WTC11 (cell line): ENCODE results near the gene MYO9A. TPM values are rescaled to one million over a fixed set of nuclear protein-coding genes. Genes with fewer than 3 reads are reported as not detected.
"Not testable (repeated sequence)": the region's sequence is repeated elsewhere in the genome, so short reads cannot be mapped to it uniquely, and the experiment has no call there.

ENCODE experiments used
- ATAC-seq: fragments of 200-7000 bp; cut with Tn5 transposase; 2 replicates; pipeline ENCODE4 v1.10.0; 2021; ENCODE audit warnings: mild to moderate bottlenecking, moderate library complexity
- CTCF ChIA-PET: fragments of 300-600 bp; sonication (Branson Sonifier 250); formaldehyde crosslinking; loops from one replicate; lab custom pipeline; 2021; ENCODE audit warnings: antibody characterized with exemption; lab: Charles Lee
- POLR2A ChIA-PET: fragments of 350-600 bp; sonication (Branson Sonifier 250); formaldehyde crosslinking; loops from one replicate; lab custom pipeline; 2021; ENCODE audit warnings: antibody characterized with exemption; lab: Charles Lee
- DNase-seq: peaks from one replicate; pipeline ENCODE4 v3.0.0; 2021; ENCODE audit warnings: low spot score
- H3K27ac Mint-ChIP-seq: 2 replicates; pipeline ENCODE4 v1.8.0; 2021; ENCODE audit warnings: mixed read lengths
- H3K27me3 Mint-ChIP-seq: 2 replicates; pipeline ENCODE4 v1.8.0; 2021; ENCODE audit warnings: low read depth, mild to moderate bottlenecking, moderate library complexity, mixed read lengths
- H3K36me3 Mint-ChIP-seq: 2 replicates; pipeline ENCODE4 v1.8.0; 2021; ENCODE audit warnings: mixed read lengths
- H3K4me1 Mint-ChIP-seq: 2 replicates; pipeline ENCODE4 v1.8.0; 2022; ENCODE audit warnings: mixed read lengths
- H3K4me3 Mint-ChIP-seq: 2 replicates; pipeline ENCODE4 v1.8.0; 2021; ENCODE audit warnings: mild to moderate bottlenecking, moderate library complexity, mixed read lengths
- H3K9me3 Mint-ChIP-seq: 2 replicates; pipeline ENCODE4 v1.8.0; 2021; ENCODE audit warnings: mixed read lengths
- ARID4B ChIP-seq: sonication (generic); formaldehyde crosslinking; IDR thresholded peaks from 2 replicates; pipeline ENCODE4 v1.8.0; 2023; ENCODE audit warnings: missing genetic modification reagents, mild to moderate bottlenecking, borderline replicate concordance
- CDX4 ChIP-seq: fragments of 250-450 bp; sonication (Bioruptor Pico); IDR thresholded peaks from 2 replicates; pipeline ENCODE4 v1.9.0; 2021; ENCODE audit warnings: moderate library complexity, mild to moderate bottlenecking, inconsistent platforms, borderline replicate concordance
- CTCF ChIP-seq: fragments of 200-600 bp; IDR thresholded peaks from 2 replicates; pipeline ENCODE4 v1.8.0; 2022; ENCODE audit warnings: antibody characterized with exemption
- ELF4 ChIP-seq: sonication (generic); formaldehyde crosslinking; IDR thresholded peaks from 2 replicates; pipeline ENCODE4 v1.8.1; 2022; ENCODE audit warnings: low read depth, mild to moderate bottlenecking, moderate library complexity, missing genetic modification reagents
- JUN ChIP-seq: sonication (generic); formaldehyde crosslinking; IDR thresholded peaks from 2 replicates; pipeline ENCODE4 v1.8.0; 2023; ENCODE audit warnings: mild to moderate bottlenecking, missing genetic modification reagents
- MAX ChIP-seq: sonication (generic); formaldehyde crosslinking; IDR thresholded peaks from 2 replicates; pipeline ENCODE4 v1.8.0; 2022; ENCODE audit warnings: mild to moderate bottlenecking, missing genetic modification reagents
- MLX ChIP-seq: sonication (generic); formaldehyde crosslinking; IDR thresholded peaks from 2 replicates; pipeline ENCODE4 v1.8.1; 2023; ENCODE audit warnings: mild to moderate bottlenecking, missing genetic modification reagents, moderate library complexity
- MXD4 ChIP-seq: fragments of 250-450 bp; sonication (Bioruptor Pico); IDR thresholded peaks from 2 replicates; pipeline ENCODE4 v1.8.0; 2021; ENCODE audit warnings: mild to moderate bottlenecking, moderate library complexity, borderline replicate concordance
- MYBL2 ChIP-seq: sonication (generic); formaldehyde crosslinking; IDR thresholded peaks from 2 replicates; pipeline ENCODE4 v1.8.1; 2023; ENCODE audit warnings: mild to moderate bottlenecking, moderate library complexity, missing genetic modification reagents
- NR1H2 ChIP-seq: sonication (generic); formaldehyde crosslinking; IDR thresholded peaks from 2 replicates; pipeline ENCODE4 v1.9.0; 2021; ENCODE audit warnings: mild to moderate bottlenecking, moderate library complexity, missing genetic modification reagents
- NR2C2 ChIP-seq: sonication (generic); formaldehyde crosslinking; IDR thresholded peaks from 2 replicates; pipeline ENCODE4 v1.8.0; 2022; ENCODE audit warnings: mild to moderate bottlenecking, missing genetic modification reagents
- OVOL2 ChIP-seq: fragments of 250-450 bp; sonication (Bioruptor Pico); IDR thresholded peaks from 2 replicates; pipeline ENCODE4 v1.9.0; 2021; ENCODE audit warnings: mild to moderate bottlenecking, borderline replicate concordance
- TCF7 ChIP-seq: sonication (generic); formaldehyde crosslinking; IDR thresholded peaks from 2 replicates; pipeline ENCODE4 v1.8.0; 2022; ENCODE audit warnings: mild to moderate bottlenecking, low read depth, missing genetic modification reagents, moderate library complexity
- TEAD1 ChIP-seq: sonication (generic); formaldehyde crosslinking; IDR thresholded peaks from 2 replicates; pipeline ENCODE4 v1.8.0; 2022; ENCODE audit warnings: mild to moderate bottlenecking, missing genetic modification reagents
- TEAD4 ChIP-seq: sonication (generic); formaldehyde crosslinking; IDR thresholded peaks from 2 replicates; pipeline ENCODE4 v1.8.0; 2022; ENCODE audit warnings: mild to moderate bottlenecking, missing genetic modification reagents
- ZBTB21 ChIP-seq: sonication (generic); formaldehyde crosslinking; IDR thresholded peaks from 2 replicates; pipeline ENCODE4 v1.8.1; 2023; ENCODE audit warnings: mild to moderate bottlenecking, missing genetic modification reagents, borderline replicate concordance
- ZNF219 ChIP-seq: sonication (generic); formaldehyde crosslinking; IDR thresholded peaks from 2 replicates; pipeline ENCODE4 v1.8.0; 2023; ENCODE audit warnings: missing genetic modification reagents, mild to moderate bottlenecking, borderline replicate concordance
- ZNF232 ChIP-seq: sonication (generic); formaldehyde crosslinking; IDR thresholded peaks from 2 replicates; pipeline ENCODE4 v1.8.0; 2022; ENCODE audit warnings: mild to moderate bottlenecking, missing genetic modification reagents
- total RNA-seq: library from RNA; stranded (reverse); gene quantifications from 3 replicates; pipeline ENCODE4 v1.2.3, GENCODE V29; 2021

The MYO9A gene
- total RNA-seq, 1 experiment from 2014 or later, result 23.5 TPM

GRCh38 chr15:71874245-71874644, 243.7 kb downstream of the MYO9A start:
- no peaks in the 10 kb centered on the region for H3K27me3 Mint-ChIP-seq
- ChIA-PET POLR2A (no interaction called here), CTCF (no interaction called here)
- no peaks in the 10 kb centered on the region for H3K4me1 Mint-ChIP-seq
- H3K4me3 Mint-ChIP-seq, result no peak overlapping the region
- no peak for ATAC-seq
- no peak overlapping the region for H3K27ac Mint-ChIP-seq
- H3K9me3 Mint-ChIP-seq, result no peaks in the 10 kb centered on the region
- DNase-seq, result no peak
- no peaks in the 10 kb centered on the region for H3K36me3 Mint-ChIP-seq
- TF ChIP-seq CDX4 (CRISPR knock-in tag) (no peak), ARID4B (CRISPR knock-in tag) (no peak), TEAD4 (CRISPR knock-in tag) (no peak), ELF4 (CRISPR knock-in tag) (no peak), CTCF (no peak), NR1H2 (CRISPR knock-in tag) (no peak), TCF7 (no peak), ZBTB21 (CRISPR knock-in tag) (no peak), OVOL2 (no peak), MAX (CRISPR knock-in tag) (no peak), MLX (CRISPR knock-in tag) (no peak), MYBL2 (no peak), MXD4 (no peak), NR2C2 (no peak), ZNF232 (no peak), JUN (CRISPR knock-in tag) (no peak), ZNF219 (CRISPR knock-in tag) (no peak), TEAD1 (CRISPR knock-in tag) (no peak)
- TF ChIP-seq, all 79 proteins: peak for 0

- not testable (repeated sequence) for H3K4me3 Mint-ChIP-seq, H3K4me1 Mint-ChIP-seq
- CTCF ChIA-PET, result interaction anchor here (0.5 kb wide), 1 partner anchor 27 kb away, joined by 4 read pairs; no protein-coding TSS in a partner anchor
Measured at GRCh38 chr15:71858232-71858631, 259.7 kb downstream of the MYO9A start.

More at GRCh38 chr15:71858232-71858631, 259.7 kb downstream of the MYO9A start:
- H3K9me3 Mint-ChIP-seq, POLR2A ChIA-PET, H3K27ac Mint-ChIP-seq, DNase-seq, H3K27me3 Mint-ChIP-seq, H3K36me3 Mint-ChIP-seq, ATAC-seq: not testable (repeated sequence)
